HG03159 (cell line): ENCODE data around the gene POLG.

Experiments used
- ATAC-seq: cut with Tn5 transposase; IDR thresholded peaks from one replicate; pipeline ENCODE4 v1.9.1; 2021; ENCODE audit warnings: mild to moderate bottlenecking, moderate library complexity; ENCODE audit not compliant: unreplicated experiment

POLG gene

GRCh38 chr15:89356634-89357298 is 22.1 kb upstream of the POLG start:
- no peak for ATAC-seq

GRCh38 chr15:89353991-89354390 is 19.4 kb upstream of the POLG start:
- no peak for ATAC-seq

- no peak for ATAC-seq
These were observed 17.9 kb upstream of the POLG start for GRCh38 chr15:89352476-89352875.

GRCh38 chr15:89349206-89349558 is 14.6 kb upstream of the POLG start:
- no peak for ATAC-seq

GRCh38 chr15:89346516-89347231 is 12.1 kb upstream of the POLG start:
- ATAC-seq = no peak

- no peak for ATAC-seq
These were observed 10.6 kb upstream of the POLG start for GRCh38 chr15:89345248-89345647.

- ATAC-seq = no peak
These were observed 8.2 kb upstream of the POLG start for GRCh38 chr15:89342840-89343239.

- no peak for ATAC-seq
These were observed 6.8 kb upstream of the POLG start for GRCh38 chr15:89341316-89342005.

GRCh38 chr15:89340573-89340972 is 5.9 kb upstream of the POLG start:
- ATAC-seq = no peak

- no peak for ATAC-seq
These were observed 3.4 kb upstream of the POLG start for GRCh38 chr15:89338036-89338435.

- peak; percentile 28 for ATAC-seq
These were observed 846 bp upstream of the POLG start for GRCh38 chr15:89335298-89336041.

GRCh38 chr15:89333959-89334509 is 590 bp downstream of the POLG start:
- no peak for ATAC-seq

GRCh38 chr15:89333011-89333860 is 1.4 kb downstream of the POLG start:
- ATAC-seq = no peak

GRCh38 chr15:89332446-89332845 is 2.2 kb downstream of the POLG start:
- ATAC-seq = no peak

- no peak for ATAC-seq
These were observed 3.6 kb downstream of the POLG start for GRCh38 chr15:89330881-89331595.

- ATAC-seq = no peak
These were observed 4.5 kb downstream of the POLG start for GRCh38 chr15:89330119-89330518.

- ATAC-seq = no peak
These were observed 5.1 kb downstream of the POLG start for GRCh38 chr15:89329329-89330084.

GRCh38 chr15:89328398-89329254 is 6.0 kb downstream of the POLG start:
- ATAC-seq = no peak
